HL-60 (cell line): ENCODE measurements around the gene FSTL4.

Experiments used
- CTCF ChIP-seq: IDR thresholded peaks from one replicate; pipeline ENCODE4 v1.5.1; 2011; ENCODE audit warnings: low read length, control low read depth, inconsistent platforms; ENCODE audit not compliant: insufficient read depth
- SPI1 ChIP-seq: IDR thresholded peaks from 2 replicates; pipeline ENCODE4 v1.6.1; 2012; ENCODE audit warnings: low read depth, mild to moderate bottlenecking, borderline replicate concordance

- TF ChIP-seq CTCF: no peak
- TF ChIP-seq SPI1: no peak
Measured at GRCh38 chr5:133265257-133265656, 347.1 kb downstream of the FSTL4 start.
